ENCODE data around the gene TJAP1. TPM values are rescaled to one million over a fixed set of nuclear protein-coding genes. Genes with fewer than 3 reads are reported as not detected.

TJAP1 gene
- total and polyA plus RNA-seq, 2 of the 8 experiments (the other 6 are each of a cell fraction or from before 2014, with no cell fraction given), result 30.7 to 40.4 TPM

- H2BK120ac ChIP-seq (replicated peaks; ENCODE audit: low read depth, low read length), result no peak overlapping the region
- H3K36me3 ChIP-seq (ENCODE audit: control insufficient read depth in 2 of 4, insufficient read depth in 4 of 4, low read length in 3 of 4), result peaks cover 0 to 7% (median 0%) of the 10 kb centered on the region in 4 experiments; a peak in 3 of 8 replicates
- H2AFZ ChIP-seq (ENCODE audit: low read length), result 0 out of 2 replicates have a peak overlapping the region, but pooled peaks have one; percentile 65
- H3K4me1 ChIP-seq (replicated peaks in 1 of 4; ENCODE audit: control insufficient read depth in 3 of 4, insufficient read depth in 4 of 4, low read length in 3 of 4), result peaks cover 0 to 6% (median 2%) of the 10 kb centered on the region in 4 experiments; a peak in 2 of 7 replicates
- H2AK5ac ChIP-seq (ENCODE audit: low read depth, low read length), result no peak overlapping the region
- H3K18ac ChIP-seq (ENCODE audit: extremely low read depth, low read length), result peak overlapping the region; percentile 97
- WGBS, 2 experiments (ENCODE audit: extremely low coverage in 1 of 2, insufficient coverage in 1 of 2, insufficient read length in 1 of 2, insufficient replicate concordance in 2 of 2, low coverage in 1 of 2, low lambda C conversion rate in 2 of 2, missing lambda C conversion rate in 1 of 2), result 23% methylated on average over 12 of the region's 12 CpGs; no CpG with 5 or more reads in 1 of the 2 experiments
- peak overlapping the region in 3 of 4 experiments; percentile 58 to 77 (median 69); a peak in 6 of 7 replicates for H3K9ac ChIP-seq (replicated peaks in 1 of 4; ENCODE audit: extremely low read depth in 1 of 4, low read depth in 3 of 4, low read length in 3 of 4)
- H3K79me2 ChIP-seq (ENCODE audit: control insufficient read depth in 1 of 2, insufficient read depth in 2 of 2, low read length in 2 of 2), result peaks cover 0 to 9% of the 10 kb centered on the region in 2 experiments; a peak in 1 of 4 replicates
- H2BK15ac ChIP-seq (ENCODE audit: low read length), result peak overlapping the region; percentile 73; the same call in 1 of the 2 replicates
- DNase-seq (ENCODE audit: low read depth in 1 of 2, low spot score in 2 of 2), result no peak
- 0 out of 2 replicates have a peak overlapping the region, but pooled peaks have one; percentile 30 for H4K8ac ChIP-seq (ENCODE audit: extremely low read depth, insufficient read depth, low read length)
- H3K79me1 ChIP-seq (ENCODE audit: low read depth, low read length), result no peaks in the 10 kb centered on the region; the same call in 1 of the 2 replicates
- peak overlapping the region; percentile 81 to 85 (median 84) for H3K4me3 ChIP-seq (ENCODE audit: extremely low read depth in 1 of 4, insufficient read depth in 2 of 4, low read depth in 3 of 4, low read length in 4 of 4)
- H3K4ac ChIP-seq (replicated peaks; ENCODE audit: insufficient read length, low read depth, low read length), result no peak overlapping the region
- H4K5ac ChIP-seq (ENCODE audit: insufficient read length, low read depth, low read length), result peak overlapping the region; percentile 41
- H3K56ac ChIP-seq (replicated peaks; ENCODE audit: insufficient read length, low read depth, low read length), result no peak overlapping the region
- H3K9me3 ChIP-seq (ENCODE audit: insufficient read depth in 2 of 2, low read depth in 1 of 2, low read length in 1 of 2), result peaks cover 0 to 4% of the 10 kb centered on the region in 2 experiments; a peak in 1 of 4 replicates
- no peak overlapping the region for H2BK20ac ChIP-seq (ENCODE audit: low read length)
- H4K91ac ChIP-seq (replicated peaks; ENCODE audit: insufficient read length, low read length), result peak overlapping the region; percentile 46
- peaks cover 7% of the 10 kb centered on the region for H3K23me2 ChIP-seq (ENCODE audit: low read depth, low read length)
- no peak for FAIRE-seq
- ChIA-PET CTCF (ENCODE audit: partially characterized antibody) (interaction anchor here (0.7 to 1.3 kb wide), 3 partner anchors 26 to 78 kb away, joined by 3 to 4 read pairs (median 4); no protein-coding TSS in a partner anchor), POLR2A (ENCODE audit: partially characterized antibody) (interaction anchor here (0.6 to 1.1 kb wide), 4 partner anchors 14 to 82 kb away, joined by 3 to 5 read pairs (median 3); partner anchors contain the start of gene LRRC73)
- H3K23ac ChIP-seq (ENCODE audit: insufficient read length), result no peak overlapping the region
- peak overlapping the region; percentile 55; the same call in 1 of the 2 replicates for H3K27ac ChIP-seq (ENCODE audit: low read depth, low read length)
- H2BK5ac ChIP-seq (ENCODE audit: low read depth, low read length), result peak overlapping the region; percentile 78; the same call in 1 of the 2 replicates
- H2BK12ac ChIP-seq (ENCODE audit: low read depth, low read length), result no peak overlapping the region; the same call in 1 of the 2 replicates
- H4K20me1 ChIP-seq (replicated peaks in 1 of 2; ENCODE audit: control insufficient read depth in 1 of 2, insufficient read depth in 2 of 2, low read length in 2 of 2), result no peaks in the 10 kb centered on the region
- H3K14ac ChIP-seq (ENCODE audit: insufficient read length), result no peak overlapping the region
- no peaks in the 10 kb centered on the region for H3K27me3 ChIP-seq (replicated peaks in 1 of 4; ENCODE audit: control insufficient read depth in 3 of 4, extremely low read depth in 1 of 4, insufficient read depth in 3 of 4, low read length in 3 of 4)
- H3K4me2 ChIP-seq (ENCODE audit: insufficient read depth in 1 of 2, low read depth in 2 of 2, low read length in 2 of 2), result peak overlapping the region; percentile 58 to 87
- TF ChIP-seq SP4 (IDR thresholded peaks at IDR 0.05; ENCODE audit: low read length) (no peak), JUN (IDR thresholded peaks at IDR 0.05; ENCODE audit: low read depth, low read length) (no peak), SUZ12 (IDR thresholded peaks at IDR 0.05; ENCODE audit: low read length) (no peak), CTCF (IDR thresholded peaks at IDR 0.05; ENCODE audit: control extremely low read depth in 1 of 3, insufficient read depth in 1 of 3, low read depth in 1 of 3, low read length in 3 of 3) (no peak), FOSL1 (IDR thresholded peaks at IDR 0.05; ENCODE audit: insufficient read depth, low read depth, low read length) (no peak), KDM1A (IDR thresholded peaks at IDR 0.05; ENCODE audit: borderline replicate concordance, low read length) (no peak)
- TF ChIP-seq, protein P1, sequence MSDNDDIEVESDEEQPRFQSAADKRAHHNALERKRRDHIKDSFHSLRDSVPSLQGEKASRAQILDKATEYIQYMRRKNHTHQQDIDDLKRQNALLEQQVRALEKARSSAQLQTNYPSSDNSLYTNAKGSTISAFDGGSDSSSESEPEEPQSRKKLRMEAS (IDR thresholded peaks at IDR 0.05), result no peak
- TF ChIP-seq, protein P2, sequence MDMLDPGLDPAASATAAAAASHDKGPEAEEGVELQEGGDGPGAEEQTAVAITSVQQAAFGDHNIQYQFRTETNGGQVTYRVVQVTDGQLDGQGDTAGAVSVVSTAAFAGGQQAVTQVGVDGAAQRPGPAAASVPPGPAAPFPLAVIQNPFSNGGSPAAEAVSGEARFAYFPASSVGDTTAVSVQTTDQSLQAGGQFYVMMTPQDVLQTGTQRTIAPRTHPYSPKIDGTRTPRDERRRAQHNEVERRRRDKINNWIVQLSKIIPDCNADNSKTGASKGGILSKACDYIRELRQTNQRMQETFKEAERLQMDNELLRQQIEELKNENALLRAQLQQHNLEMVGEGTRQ (IDR thresholded peaks at IDR 0.05; ENCODE audit: low read length), result no peak
These were observed 49.2 kb upstream of the TJAP1 start for GRCh38 chr6:43428112-43428570.

Data from H1 (cell line).